HepG2 (cell line): ENCODE data around the gene NPC1. TPM values are rescaled to one million over a fixed set of nuclear protein-coding genes. Genes with fewer than 3 reads are reported as not detected.

Experiments
- CERS6 ChIP-seq: sonication (generic); formaldehyde crosslinking; IDR thresholded peaks from 2 replicates; pipeline ENCODE4 v1.5.0; 2020; ENCODE audit warnings: missing genetic modification reagents
- FOXC1 ChIP-seq: sonication (generic); formaldehyde crosslinking; IDR thresholded peaks from 2 replicates; pipeline ENCODE4 v1.8.0; 2022; ENCODE audit warnings: mild to moderate bottlenecking, missing genetic modification reagents, borderline replicate concordance
- HMG20B ChIP-seq: conservative IDR thresholded peaks from 2 replicates; pipeline ENCODE4 v1.6.1; 2016; ENCODE audit warnings: missing genetic modification reagents, missing compliant biosample characterization
- MED13 ChIP-seq: sonication (generic); formaldehyde crosslinking; IDR thresholded peaks from 2 replicates; pipeline ENCODE4 v1.5.0; 2020; ENCODE audit warnings: missing genetic modification reagents
- NFKB2 ChIP-seq: sonication (generic); formaldehyde crosslinking; IDR thresholded peaks from 2 replicates; pipeline ENCODE4 v1.4.0; 2020; ENCODE audit warnings: missing genetic modification reagents, borderline replicate concordance
- POLR2AphosphoS5 ChIP-seq: IDR thresholded peaks from 2 replicates; pipeline ENCODE4 v1.6.1; 2012; ENCODE audit warnings: low read depth, low read length
- PRDM10 ChIP-seq: sonication (generic); formaldehyde crosslinking; IDR thresholded peaks from 2 replicates; pipeline ENCODE4 v1.4.0; 2020; ENCODE audit warnings: low read depth, missing genetic modification reagents
- ZNF180 ChIP-seq: sonication (generic); formaldehyde crosslinking; IDR thresholded peaks from 2 replicates; pipeline ENCODE4 v1.4.0; 2020; ENCODE audit warnings: low read depth, missing genetic modification reagents, borderline replicate concordance
- ZNF207 ChIP-seq: fragments of 450-650 bp; IDR thresholded peaks from 2 replicates; pipeline ENCODE4 v1.6.1; 2016; ENCODE audit warnings: antibody characterized with exemption, borderline replicate concordance
- ZNF30 ChIP-seq: sonication (generic); formaldehyde crosslinking; IDR thresholded peaks from 2 replicates; pipeline ENCODE4 v1.5.0; 2020; ENCODE audit warnings: mild to moderate bottlenecking, missing genetic modification reagents
- ZNF496 ChIP-seq: sonication (generic); formaldehyde crosslinking; IDR thresholded peaks from 2 replicates; pipeline ENCODE4 v1.8.1; 2023; ENCODE audit warnings: mild to moderate bottlenecking, moderate library complexity, missing genetic modification reagents; ENCODE audit not compliant: insufficient replicate concordance
- ZNF749 ChIP-seq: sonication (generic); formaldehyde crosslinking; IDR thresholded peaks from 2 replicates; pipeline ENCODE4 v1.8.0; 2022; ENCODE audit warnings: mild to moderate bottlenecking, missing genetic modification reagents, moderate library complexity, borderline replicate concordance
- ZNF790 ChIP-seq: sonication (generic); formaldehyde crosslinking; IDR thresholded peaks from 2 replicates; pipeline ENCODE4 v1.8.0; 2022; ENCODE audit warnings: missing genetic modification reagents, mild to moderate bottlenecking, borderline replicate concordance
- polyA plus RNA-seq, 8 experiments: library from polyadenylated mRNA; depleted of rRNA in 3 of 8; stranded (reverse) in 7 of 8; unstranded in 1 of 8; fragments of >200 nt; fragmentation: Illumina TruSeq in 4 of 8; extraction: Trizol in 4 of 8; gene quantifications; 2 replicates each; pipeline versions ENCODE4 v1.2.1 to v1.2.3, GENCODE V29; 2011 to 2016; ENCODE audit warnings: low read depth in 4 of 8, missing spikeins in 1 of 8, mixed read lengths in 1 of 8; ENCODE audit not compliant: insufficient read depth in 1 of 8
- total RNA-seq, 5 experiments: library from RNA; depleted of rRNA; stranded (reverse); fragments of >200 nt; fragmentation: Illumina TruSeq; extraction: Trizol; gene quantifications; 2 replicates each; pipeline ENCODE4 v1.2.3, GENCODE V29; 2016; ENCODE audit warnings: low read depth in 1 of 5
- TF ChIP-seq, protein P1 (sequence below): sonication (generic); formaldehyde crosslinking; IDR thresholded peaks from 2 replicates; pipeline ENCODE4 v1.4.0; 2020; ENCODE audit warnings: missing genetic modification reagents, mild to moderate bottlenecking, borderline replicate concordance
- TF ChIP-seq, protein P2 (sequence below): sonication (generic); formaldehyde crosslinking; IDR thresholded peaks from 2 replicates; pipeline ENCODE4 v1.9.0; 2021; ENCODE audit warnings: missing genetic modification reagents, mild to moderate bottlenecking, borderline replicate concordance
- TF ChIP-seq, protein P3 (sequence below): IDR thresholded peaks from 2 replicates; pipeline ENCODE4 v1.6.1; 2012; ENCODE audit warnings: low read length, improper control_type of control experiment

The NPC1 gene
- total and polyA plus RNA-seq, 2 of the 13 experiments (the other 11 are each of a cell fraction or from before 2014, with no cell fraction given): 46.5 to 114 TPM

GRCh38 chr18:23545247-23545789, 41.0 kb downstream of the NPC1 start (continued):
- TF ChIP-seq CERS6 (CRISPR knock-in tag) (no peak), ZNF207 (no peak), NFKB2 (CRISPR knock-in tag) (peak; percentile 52; the same call in 1 of the 2 replicates), MED13 (no peak), ZNF30 (no peak), POLR2AphosphoS5 (no peak), HMG20B (no peak), ZNF496 (CRISPR knock-in tag) (no peak), ZNF749 (no peak), ZNF180 (CRISPR knock-in tag) (no peak), PRDM10 (no peak), ZNF790 (CRISPR knock-in tag) (no peak), FOXC1 (no peak; the same call in 1 of the 2 replicates)
- TF ChIP-seq, protein P1, sequence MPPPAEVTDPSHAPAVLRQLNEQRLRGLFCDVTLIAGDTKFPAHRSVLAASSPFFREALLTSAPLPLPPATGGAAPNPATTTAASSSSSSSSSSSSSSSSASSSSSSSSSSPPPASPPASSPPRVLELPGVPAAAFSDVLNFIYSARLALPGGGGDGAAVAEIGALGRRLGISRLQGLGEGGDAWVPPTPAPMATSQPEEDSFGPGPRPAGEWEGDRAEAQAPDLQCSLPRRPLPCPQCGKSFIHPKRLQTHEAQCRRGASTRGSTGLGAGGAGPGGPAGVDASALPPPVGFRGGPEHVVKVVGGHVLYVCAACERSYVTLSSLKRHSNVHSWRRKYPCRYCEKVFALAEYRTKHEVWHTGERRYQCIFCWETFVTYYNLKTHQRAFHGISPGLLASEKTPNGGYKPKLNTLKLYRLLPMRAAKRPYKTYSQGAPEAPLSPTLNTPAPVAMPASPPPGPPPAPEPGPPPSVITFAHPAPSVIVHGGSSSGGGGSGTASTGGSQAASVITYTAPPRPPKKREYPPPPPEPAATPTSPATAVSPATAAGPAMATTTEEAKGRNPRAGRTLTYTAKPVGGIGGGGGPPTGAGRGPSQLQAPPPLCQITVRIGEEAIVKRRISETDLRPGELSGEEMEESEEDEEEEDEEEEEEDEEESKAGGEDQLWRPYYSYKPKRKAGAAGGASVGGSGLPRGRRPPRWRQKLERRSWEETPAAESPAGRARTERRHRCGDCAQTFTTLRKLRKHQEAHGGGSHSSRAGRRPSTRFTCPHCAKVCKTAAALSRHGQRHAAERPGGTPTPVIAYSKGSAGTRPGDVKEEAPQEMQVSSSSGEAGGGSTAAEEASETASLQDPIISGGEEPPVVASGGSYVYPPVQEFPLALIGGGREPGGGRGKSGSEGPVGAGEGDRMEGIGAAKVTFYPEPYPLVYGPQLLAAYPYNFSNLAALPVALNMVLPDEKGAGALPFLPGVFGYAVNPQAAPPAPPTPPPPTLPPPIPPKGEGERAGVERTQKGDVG (CRISPR knock-in tag): peak; percentile 88; the same call in 1 of the 2 replicates
- TF ChIP-seq, protein P2, sequence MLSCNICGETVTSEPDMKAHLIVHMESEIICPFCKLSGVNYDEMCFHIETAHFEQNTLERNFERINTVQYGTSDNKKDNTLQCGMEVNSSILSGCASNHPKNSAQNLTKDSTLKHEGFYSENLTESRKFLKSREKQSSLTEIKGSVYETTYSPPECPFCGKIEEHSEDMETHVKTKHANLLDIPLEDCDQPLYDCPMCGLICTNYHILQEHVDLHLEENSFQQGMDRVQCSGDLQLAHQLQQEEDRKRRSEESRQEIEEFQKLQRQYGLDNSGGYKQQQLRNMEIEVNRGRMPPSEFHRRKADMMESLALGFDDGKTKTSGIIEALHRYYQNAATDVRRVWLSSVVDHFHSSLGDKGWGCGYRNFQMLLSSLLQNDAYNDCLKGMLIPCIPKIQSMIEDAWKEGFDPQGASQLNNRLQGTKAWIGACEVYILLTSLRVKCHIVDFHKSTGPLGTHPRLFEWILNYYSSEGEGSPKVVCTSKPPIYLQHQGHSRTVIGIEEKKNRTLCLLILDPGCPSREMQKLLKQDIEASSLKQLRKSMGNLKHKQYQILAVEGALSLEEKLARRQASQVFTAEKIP (CRISPR knock-in tag): no peak
- TF ChIP-seq, protein P3, sequence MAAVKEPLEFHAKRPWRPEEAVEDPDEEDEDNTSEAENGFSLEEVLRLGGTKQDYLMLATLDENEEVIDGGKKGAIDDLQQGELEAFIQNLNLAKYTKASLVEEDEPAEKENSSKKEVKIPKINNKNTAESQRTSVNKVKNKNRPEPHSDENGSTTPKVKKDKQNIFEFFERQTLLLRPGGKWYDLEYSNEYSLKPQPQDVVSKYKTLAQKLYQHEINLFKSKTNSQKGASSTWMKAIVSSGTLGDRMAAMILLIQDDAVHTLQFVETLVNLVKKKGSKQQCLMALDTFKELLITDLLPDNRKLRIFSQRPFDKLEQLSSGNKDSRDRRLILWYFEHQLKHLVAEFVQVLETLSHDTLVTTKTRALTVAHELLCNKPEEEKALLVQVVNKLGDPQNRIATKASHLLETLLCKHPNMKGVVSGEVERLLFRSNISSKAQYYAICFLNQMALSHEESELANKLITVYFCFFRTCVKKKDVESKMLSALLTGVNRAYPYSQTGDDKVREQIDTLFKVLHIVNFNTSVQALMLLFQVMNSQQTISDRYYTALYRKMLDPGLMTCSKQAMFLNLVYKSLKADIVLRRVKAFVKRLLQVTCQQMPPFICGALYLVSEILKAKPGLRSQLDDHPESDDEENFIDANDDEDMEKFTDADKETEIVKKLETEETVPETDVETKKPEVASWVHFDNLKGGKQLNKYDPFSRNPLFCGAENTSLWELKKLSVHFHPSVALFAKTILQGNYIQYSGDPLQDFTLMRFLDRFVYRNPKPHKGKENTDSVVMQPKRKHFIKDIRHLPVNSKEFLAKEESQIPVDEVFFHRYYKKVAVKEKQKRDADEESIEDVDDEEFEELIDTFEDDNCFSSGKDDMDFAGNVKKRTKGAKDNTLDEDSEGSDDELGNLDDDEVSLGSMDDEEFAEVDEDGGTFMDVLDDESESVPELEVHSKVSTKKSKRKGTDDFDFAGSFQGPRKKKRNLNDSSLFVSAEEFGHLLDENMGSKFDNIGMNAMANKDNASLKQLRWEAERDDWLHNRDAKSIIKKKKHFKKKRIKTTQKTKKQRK: no peak
